ENCODE data around the gene MSI2.

DNA sequence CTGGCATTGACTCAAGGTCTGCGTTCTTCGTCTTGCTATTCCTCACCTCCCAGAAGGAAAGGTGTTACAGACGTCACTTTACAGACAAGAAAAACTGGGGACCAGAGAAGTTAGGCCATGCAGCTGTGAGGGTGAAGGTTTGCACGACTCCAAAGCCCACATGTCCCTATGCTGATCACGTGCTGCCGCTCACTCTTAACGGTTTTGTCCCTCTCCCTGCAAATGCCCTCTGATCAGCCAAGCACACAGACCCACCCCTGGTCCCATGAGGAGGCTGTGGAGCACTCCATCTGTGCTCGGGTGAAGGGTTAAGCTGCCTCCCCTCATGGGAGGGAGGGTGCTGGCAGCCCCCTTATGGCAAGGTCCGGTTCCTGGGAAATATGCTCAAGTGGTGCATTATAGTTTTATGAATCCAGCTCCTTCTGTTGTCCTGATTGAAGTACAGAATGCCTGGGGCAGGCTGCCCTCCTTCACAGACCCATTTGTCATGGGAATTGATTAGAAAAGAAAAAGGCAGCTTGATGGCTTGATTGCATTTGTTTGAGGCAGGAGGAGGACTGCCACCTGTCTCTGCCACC is 470.0 kb downstream of the MSI2 start:
- TF ChIP-seq EZH2 (IDR thresholded peaks at IDR 0.05; ENCODE audit: insufficient read depth, poor library complexity, severe bottlenecking) = no peak
- TF ChIP-seq EZH2phosphoT487 (IDR thresholded peaks at IDR 0.05; ENCODE audit: insufficient read depth, low read depth) = no peak

All from GM23248 (cell line).